Activated naive CD8-positive, alpha-beta T cell treated with anti-CD3 and anti-CD28 coated beads, Interleukin-2, amount 10 ng/mL, durations not matched to agents 7 days and 5 days (primary cell): Measurements from ENCODE around the gene IDH1. TPM values are rescaled to one million over a fixed set of nuclear protein-coding genes. Genes with fewer than 3 reads are reported as not detected.
A peak's percentile ranks its signal among the peaks of the same experiment; 100 is the strongest.

Experiments
- ATAC-seq: fragments of 150-1000 bp; cut with Tn5 transposase; one replicate; pipeline ENCODE4 v1.10.0; 2021; ENCODE audit warnings: low read depth, moderate library complexity
- POLR2A ChIA-PET: fragments of 350-600 bp; sonication (Branson Sonifier 250); formaldehyde crosslinking; loops from one replicate; lab custom pipeline; 2021; ENCODE audit warnings: antibody characterized with exemption; lab: Charles Lee
- DNase-seq: peaks from one replicate; pipeline ENCODE4 v3.0.0; 2021
- H3K27ac Mint-ChIP-seq: one replicate; pipeline ENCODE4 v1.8.0; 2022; ENCODE audit warnings: mild to moderate bottlenecking, mixed read lengths
- H3K27me3 Mint-ChIP-seq: one replicate; pipeline ENCODE4 v1.8.0; 2022; ENCODE audit warnings: mild to moderate bottlenecking, moderate library complexity, mixed read lengths
- H3K36me3 Mint-ChIP-seq: one replicate; pipeline ENCODE4 v1.8.0; 2021; ENCODE audit warnings: mild to moderate bottlenecking, mixed read lengths
- H3K4me1 Mint-ChIP-seq: one replicate; pipeline ENCODE4 v1.8.0; 2021; ENCODE audit warnings: mixed read lengths
- H3K4me3 Mint-ChIP-seq: one replicate; pipeline ENCODE4 v1.8.0; 2022; ENCODE audit warnings: mild to moderate bottlenecking, moderate library complexity, mixed read lengths
- H3K9me3 Mint-ChIP-seq: one replicate; pipeline ENCODE4 v1.8.0; 2021; ENCODE audit warnings: mixed read lengths
- total RNA-seq, 2 experiments: library from RNA; stranded (reverse); gene quantifications; one replicate each; pipeline ENCODE4 v1.2.3, GENCODE V29; 2021

Gene IDH1
- total RNA-seq, result 10 to 100 TPM; 29.5 to 30.0 TPM

- peak within 1 kb of the TSS; percentile 80 for H3K27ac Mint-ChIP-seq
These were observed at the start of gene IDH1 for GRCh38 chr2:208254871-208255556. Gene IDH1 (minus strand): TSS chr2:208255071. CDS start chr2:208251551, 3,520 bp downstream.

GRCh38 chr2:208304157-208304556, 49.3 kb upstream of the IDH1 start:
- ATAC-seq (no peak), DNase-seq (no peak)
- POLR2A ChIA-PET, result no interaction called here
- Mint-ChIP-seq H3K9me3 (no peaks in the 10 kb centered on the region), H3K4me1 (no peaks in the 10 kb centered on the region), H3K36me3 (peaks cover 38% of the 10 kb centered on the region), H3K27ac (no peak overlapping the region), H3K4me3 (no peak overlapping the region), H3K27me3 (no peaks in the 10 kb centered on the region)

More at GRCh38 chr2:208254871-208255556, at the start of gene IDH1:
- POLR2A ChIA-PET, result interaction anchor here (0.5 to 2.9 kb wide), 4 partner anchors 11 to 725 kb away, joined by 4 to 32 read pairs (median 4); partner anchors contain the start of genes CREB1 and PIKFYVE
- Mint-ChIP-seq H3K36me3 (peaks cover 15% of the 10 kb centered on the region), H3K27me3 (no peaks in the 10 kb centered on the region), H3K4me3 (peak within 1 kb of the TSS; percentile 97), H3K9me3 (no peaks in the 10 kb centered on the region), H3K4me1 (peaks cover 27% of the 10 kb centered on the region)
- peak; percentile 98 for DNase-seq
- peak; percentile 73 for ATAC-seq

- Mint-ChIP-seq H3K4me1 (peaks cover 4% of the 10 kb centered on the region), H3K9me3 (no peaks in the 10 kb centered on the region), H3K4me3 (no peak overlapping the region), H3K27ac (no peak overlapping the region), H3K27me3 (no peaks in the 10 kb centered on the region), H3K36me3 (peaks cover 38% of the 10 kb centered on the region)
- no peak for ATAC-seq
- no peak for DNase-seq
- POLR2A ChIA-PET, result no interaction called here
These were observed 46.2 kb upstream of the IDH1 start for GRCh38 chr2:208300847-208301618.

GRCh38 chr2:208297961-208298360, 43.1 kb upstream of the IDH1 start:
- ATAC-seq, result no peak
- Mint-ChIP-seq H3K4me3 (no peak overlapping the region), H3K9me3 (peaks cover 2% of the 10 kb centered on the region)

GRCh38 chr2:208296610-208297009, 41.7 kb upstream of the IDH1 start:
- peaks cover 14% of the 10 kb centered on the region for H3K4me1 Mint-ChIP-seq
- H3K9me3 Mint-ChIP-seq, result peaks cover 2% of the 10 kb centered on the region
- no peak overlapping the region for H3K27ac Mint-ChIP-seq
- H3K27me3 Mint-ChIP-seq, result no peaks in the 10 kb centered on the region
- no peak for DNase-seq
- H3K36me3 Mint-ChIP-seq, result peaks cover 51% of the 10 kb centered on the region
- ATAC-seq, result no peak
- POLR2A ChIA-PET, result no interaction called here
- H3K4me3 Mint-ChIP-seq, result no peak overlapping the region

More at GRCh38 chr2:208297961-208298360, 43.1 kb upstream of the IDH1 start:
- peaks cover 43% of the 10 kb centered on the region for H3K36me3 Mint-ChIP-seq
- POLR2A ChIA-PET, result no interaction called here
- H3K27ac Mint-ChIP-seq, result no peak overlapping the region
- no peak for DNase-seq
- H3K4me1 Mint-ChIP-seq, result peaks cover 13% of the 10 kb centered on the region
- no peaks in the 10 kb centered on the region for H3K27me3 Mint-ChIP-seq

- Mint-ChIP-seq H3K4me1 (peaks cover 15% of the 10 kb centered on the region), H3K36me3 (peaks cover 56% of the 10 kb centered on the region)
These were observed 41.0 kb upstream of the IDH1 start for GRCh38 chr2:208295834-208296233.

GRCh38 chr2:208294482-208295024, 39.7 kb upstream of the IDH1 start:
- Mint-ChIP-seq H3K27me3 (no peaks in the 10 kb centered on the region), H3K4me1 (peaks cover 15% of the 10 kb centered on the region), H3K9me3 (peaks cover 6% of the 10 kb centered on the region), H3K36me3 (peaks cover 62% of the 10 kb centered on the region), H3K4me3 (no peak overlapping the region), H3K27ac (no peak overlapping the region)
- ATAC-seq (no peak), DNase-seq (no peak)
- POLR2A ChIA-PET, result no interaction called here

More at GRCh38 chr2:208295834-208296233, 41.0 kb upstream of the IDH1 start:
- Mint-ChIP-seq H3K9me3 (peaks cover 2% of the 10 kb centered on the region), H3K27ac (no peak overlapping the region), H3K27me3 (no peaks in the 10 kb centered on the region), H3K4me3 (no peak overlapping the region)
- ATAC-seq (no peak), DNase-seq (no peak)
- POLR2A ChIA-PET, result no interaction called here

- POLR2A ChIA-PET, result no interaction called here
- peaks cover 42% of the 10 kb centered on the region for H3K36me3 Mint-ChIP-seq
- no peak overlapping the region for H3K4me3 Mint-ChIP-seq
- DNase-seq (no peak), ATAC-seq (no peak)
- H3K9me3 Mint-ChIP-seq, result peaks cover 4% of the 10 kb centered on the region
- H3K27ac Mint-ChIP-seq, result no peak overlapping the region
- peaks cover 2% of the 10 kb centered on the region for H3K4me1 Mint-ChIP-seq
- H3K27me3 Mint-ChIP-seq, result no peaks in the 10 kb centered on the region
These were observed 31.0 kb upstream of the IDH1 start for GRCh38 chr2:208285853-208286252.

- ATAC-seq, result no peak
- H3K36me3 Mint-ChIP-seq, result peaks cover 58% of the 10 kb centered on the region
- H3K9me3 Mint-ChIP-seq, result no peaks in the 10 kb centered on the region
These were observed 26.1 kb upstream of the IDH1 start for GRCh38 chr2:208280933-208281332.

GRCh38 chr2:208280234-208280633, 25.4 kb upstream of the IDH1 start:
- Mint-ChIP-seq H3K9me3 (no peaks in the 10 kb centered on the region), H3K27ac (no peak overlapping the region), H3K36me3 (peaks cover 61% of the 10 kb centered on the region), H3K4me1 (peaks cover 5% of the 10 kb centered on the region), H3K27me3 (no peaks in the 10 kb centered on the region), H3K4me3 (no peak overlapping the region)
- ATAC-seq (no peak), DNase-seq (no peak)
- POLR2A ChIA-PET, result no interaction called here

More at GRCh38 chr2:208280933-208281332, 26.1 kb upstream of the IDH1 start:
- Mint-ChIP-seq H3K4me1 (peaks cover 5% of the 10 kb centered on the region), H3K4me3 (no peak overlapping the region), H3K27me3 (no peaks in the 10 kb centered on the region), H3K27ac (no peak overlapping the region)
- POLR2A ChIA-PET, result no interaction called here
- no peak for DNase-seq

- Mint-ChIP-seq H3K4me1 (peaks cover 5% of the 10 kb centered on the region), H3K27me3 (no peaks in the 10 kb centered on the region), H3K4me3 (no peak overlapping the region), H3K36me3 (peaks cover 69% of the 10 kb centered on the region), H3K27ac (no peak overlapping the region), H3K9me3 (no peaks in the 10 kb centered on the region)
- DNase-seq (no peak), ATAC-seq (no peak)
- POLR2A ChIA-PET, result no interaction called here
These were observed 24.4 kb upstream of the IDH1 start for GRCh38 chr2:208279236-208279635.

- DNase-seq (no peak), ATAC-seq (no peak)
- Mint-ChIP-seq H3K27me3 (no peaks in the 10 kb centered on the region), H3K36me3 (peaks cover 72% of the 10 kb centered on the region), H3K27ac (no peak overlapping the region), H3K9me3 (no peaks in the 10 kb centered on the region), H3K4me3 (no peak overlapping the region), H3K4me1 (peaks cover 9% of the 10 kb centered on the region)
- POLR2A ChIA-PET, result no interaction called here
These were observed 23.7 kb upstream of the IDH1 start for GRCh38 chr2:208278549-208278948.

GRCh38 chr2:208274748-208275147, 19.9 kb upstream of the IDH1 start:
- Mint-ChIP-seq H3K27me3 (no peaks in the 10 kb centered on the region), H3K36me3 (peaks cover 61% of the 10 kb centered on the region), H3K27ac (no peak overlapping the region), H3K4me1 (peaks cover 8% of the 10 kb centered on the region), H3K4me3 (no peak overlapping the region), H3K9me3 (no peaks in the 10 kb centered on the region)
- POLR2A ChIA-PET, result no interaction called here
- DNase-seq, result no peak
- no peak for ATAC-seq
